GM18502 (cell line): ENCODE measurements around the gene TPBG.

ENCODE experiments used
- ATAC-seq: cut with Tn5 transposase; IDR thresholded peaks from one replicate; pipeline ENCODE4 v1.9.1; 2021; ENCODE audit warnings: mild to moderate bottlenecking; ENCODE audit not compliant: unreplicated experiment, poor library complexity

TPBG gene, protein sequence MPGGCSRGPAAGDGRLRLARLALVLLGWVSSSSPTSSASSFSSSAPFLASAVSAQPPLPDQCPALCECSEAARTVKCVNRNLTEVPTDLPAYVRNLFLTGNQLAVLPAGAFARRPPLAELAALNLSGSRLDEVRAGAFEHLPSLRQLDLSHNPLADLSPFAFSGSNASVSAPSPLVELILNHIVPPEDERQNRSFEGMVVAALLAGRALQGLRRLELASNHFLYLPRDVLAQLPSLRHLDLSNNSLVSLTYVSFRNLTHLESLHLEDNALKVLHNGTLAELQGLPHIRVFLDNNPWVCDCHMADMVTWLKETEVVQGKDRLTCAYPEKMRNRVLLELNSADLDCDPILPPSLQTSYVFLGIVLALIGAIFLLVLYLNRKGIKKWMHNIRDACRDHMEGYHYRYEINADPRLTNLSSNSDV

DNA sequence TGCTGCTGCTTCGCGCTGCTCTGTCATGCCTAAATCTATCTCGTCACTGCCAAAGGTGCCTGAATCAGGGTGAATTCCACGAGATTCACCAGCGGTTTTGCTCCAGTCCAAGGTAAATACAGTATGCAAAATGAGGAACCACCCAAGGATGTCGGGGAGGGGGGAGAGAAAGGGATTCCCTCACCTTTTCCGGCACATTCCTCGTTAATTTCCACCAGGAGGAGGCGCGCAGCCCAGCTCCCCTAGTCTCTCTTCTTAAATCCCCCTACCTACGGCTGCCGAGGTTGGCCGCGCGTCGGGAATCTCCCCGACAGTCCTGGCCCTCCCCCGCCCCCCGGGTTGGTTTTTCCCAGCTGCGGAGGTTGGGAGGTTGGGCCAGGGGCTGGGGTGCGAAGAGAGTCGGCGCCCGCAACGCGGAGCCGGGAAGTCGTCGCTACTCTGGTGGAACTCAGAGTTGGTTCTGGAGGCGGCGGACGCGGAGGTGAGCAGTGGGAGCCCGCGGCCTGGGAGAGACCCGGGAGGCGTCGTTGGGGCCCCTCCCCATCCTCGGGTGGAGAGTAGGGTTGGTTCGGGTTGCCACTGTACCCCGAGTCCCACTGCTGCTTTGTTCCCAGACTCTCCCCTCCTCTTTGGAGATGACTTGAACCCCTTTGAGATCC is at the start of gene TPBG:
TSS of gene TPBG (plus strand) at position 390 of the 659 bp plus-strand sequence. CDS start 1,145 bp downstream, outside the sequence.
- ATAC-seq, result peak; percentile 70

DNA sequence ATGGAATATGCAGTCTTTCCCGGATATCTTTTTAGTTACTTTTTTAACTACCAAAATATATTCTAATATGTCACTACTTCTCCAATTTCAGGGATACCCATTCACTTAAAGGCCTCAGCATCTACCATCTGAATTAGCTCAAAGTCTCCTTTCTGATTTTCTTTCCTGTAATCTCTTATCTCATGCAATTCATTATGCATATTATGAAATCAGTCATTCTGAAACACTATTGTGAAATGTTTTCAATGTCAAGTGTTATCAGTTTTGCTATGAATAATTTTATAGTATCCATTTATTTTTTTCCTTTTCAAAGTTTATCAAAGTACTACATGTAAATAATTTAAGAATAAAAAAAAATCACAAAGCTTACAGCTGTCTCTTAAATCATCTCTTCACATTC is 41.2 kb upstream of the TPBG start:
- ATAC-seq, result no peak

DNA sequence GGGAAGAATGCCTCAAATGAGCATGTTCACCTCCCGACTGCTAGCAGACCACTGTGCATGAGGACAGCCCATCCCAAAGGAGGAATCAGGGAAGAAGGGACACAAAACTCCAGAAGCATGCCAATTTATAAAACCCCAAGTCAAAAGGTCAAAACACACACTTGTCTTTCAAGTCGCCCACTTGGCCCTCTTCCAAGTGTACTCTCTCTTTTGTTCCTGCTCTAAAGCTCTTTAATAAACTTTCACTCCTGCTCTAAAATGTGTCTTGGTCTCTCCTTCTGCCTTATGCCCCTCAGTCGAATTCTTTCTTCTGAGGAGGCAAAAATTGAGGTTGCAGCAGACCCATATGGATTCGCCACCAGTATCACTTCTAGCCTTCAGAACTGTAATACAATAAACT is 33.9 kb upstream of the TPBG start:
- ATAC-seq, result no peak

DNA sequence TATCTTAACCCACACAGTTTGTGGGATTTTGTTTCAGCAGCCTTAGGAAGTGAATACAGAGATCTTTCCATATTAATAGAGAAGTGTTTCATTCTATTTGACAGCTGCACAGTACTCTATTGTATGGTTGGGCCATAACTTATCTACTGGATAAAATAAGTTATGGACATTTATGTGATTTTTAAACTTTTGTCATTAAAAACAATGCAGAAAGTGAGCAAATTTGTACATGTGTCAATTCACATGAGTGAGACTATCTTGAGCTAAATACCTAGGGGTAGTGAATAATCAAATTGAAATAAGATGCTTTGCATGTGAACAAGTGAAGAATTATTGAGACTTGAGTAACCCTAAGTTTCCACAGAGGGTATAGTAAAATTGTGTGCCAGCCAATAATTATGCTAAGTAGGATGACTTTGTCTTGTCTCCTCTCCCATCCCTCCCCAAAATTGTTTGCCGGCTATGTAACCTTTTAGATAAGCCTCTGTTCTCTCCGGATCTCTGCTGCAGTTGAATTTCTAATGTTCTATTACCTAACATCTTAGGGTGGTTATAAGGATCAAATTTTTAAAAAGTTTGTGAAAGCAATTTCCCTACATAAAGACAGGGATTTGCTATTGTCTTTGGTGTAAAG is 33.3 kb upstream of the TPBG start:
- no peak for ATAC-seq

DNA sequence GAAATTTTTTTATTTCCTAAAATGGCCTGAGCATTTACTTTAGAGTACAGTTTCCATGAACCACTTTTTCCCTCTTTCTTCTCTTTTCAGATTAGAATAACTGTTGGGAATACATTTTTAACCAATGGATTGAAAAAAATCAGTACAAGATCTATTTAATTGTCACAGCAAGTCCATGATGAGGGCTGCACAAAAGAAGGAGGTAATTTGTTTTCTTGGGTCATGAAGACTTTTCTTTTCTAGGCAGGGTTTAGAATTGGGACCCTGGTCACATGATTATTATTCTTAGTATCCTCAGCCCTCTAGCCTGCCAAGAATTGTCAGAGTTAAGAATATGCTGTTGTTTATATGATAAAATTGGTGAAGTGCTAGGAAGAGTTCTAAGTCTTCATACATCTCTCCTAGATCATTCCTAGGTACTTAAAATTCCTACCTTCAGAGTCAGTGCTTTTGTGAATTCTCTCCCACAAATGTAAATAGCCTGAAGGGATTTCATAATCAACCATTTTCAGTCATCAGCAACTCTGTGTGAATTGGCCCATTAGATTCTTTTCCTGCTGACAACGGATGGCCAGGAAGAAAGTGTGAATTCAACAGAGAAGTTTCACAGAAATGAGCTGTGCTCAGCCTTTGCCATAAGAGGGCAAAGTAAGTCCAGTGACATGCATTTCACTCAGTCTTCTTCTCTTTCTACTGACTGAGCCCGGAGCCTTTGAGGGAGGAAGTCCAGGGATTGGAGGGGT is 32.4 kb upstream of the TPBG start:
- ATAC-seq, result peak; percentile 76

DNA sequence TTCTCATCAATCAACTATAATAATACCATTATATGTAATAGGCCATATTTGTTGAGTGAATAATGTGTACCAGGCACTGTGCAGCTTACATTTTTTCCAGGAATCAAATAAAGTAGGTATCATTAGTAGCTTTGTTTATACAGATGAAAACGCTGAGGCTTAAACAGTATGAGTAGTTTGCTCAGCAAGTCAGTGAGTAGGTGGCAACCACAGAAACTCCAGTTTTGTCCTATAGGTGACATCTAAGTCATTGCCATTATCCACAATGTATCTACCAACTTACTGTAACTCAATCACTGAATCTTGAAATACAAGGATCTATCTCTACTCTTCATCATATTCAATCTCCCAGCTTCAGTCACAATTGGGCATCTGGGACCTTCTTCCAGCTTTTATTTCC is 29.8 kb upstream of the TPBG start:
- ATAC-seq, result no peak

DNA sequence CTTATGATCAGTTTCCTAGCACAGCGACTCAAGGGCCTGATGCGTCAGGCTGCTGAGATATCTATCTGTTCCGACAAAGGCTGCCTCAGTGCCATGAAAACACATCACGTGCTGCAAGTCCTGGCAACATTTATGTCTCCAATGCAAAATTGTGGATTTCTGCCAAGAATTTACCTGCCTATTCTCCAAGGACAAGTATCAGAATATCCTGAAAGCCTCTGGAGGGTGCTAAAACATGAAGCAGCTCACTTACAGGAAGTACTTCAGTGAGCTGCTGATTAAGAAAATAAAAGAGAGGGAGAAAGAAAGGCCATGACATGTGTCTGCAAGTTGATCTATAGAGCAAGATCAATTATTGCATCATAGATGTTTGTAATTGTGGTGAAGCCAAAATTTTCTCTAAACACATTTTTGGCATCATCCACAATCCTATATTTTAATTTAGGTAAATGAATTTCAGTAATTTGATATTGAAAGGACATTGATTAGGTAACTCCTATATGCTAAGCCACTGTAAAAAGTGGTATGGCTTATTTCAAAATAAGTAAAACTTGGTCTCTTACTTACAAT is 25.8 kb upstream of the TPBG start:
- no peak for ATAC-seq

DNA sequence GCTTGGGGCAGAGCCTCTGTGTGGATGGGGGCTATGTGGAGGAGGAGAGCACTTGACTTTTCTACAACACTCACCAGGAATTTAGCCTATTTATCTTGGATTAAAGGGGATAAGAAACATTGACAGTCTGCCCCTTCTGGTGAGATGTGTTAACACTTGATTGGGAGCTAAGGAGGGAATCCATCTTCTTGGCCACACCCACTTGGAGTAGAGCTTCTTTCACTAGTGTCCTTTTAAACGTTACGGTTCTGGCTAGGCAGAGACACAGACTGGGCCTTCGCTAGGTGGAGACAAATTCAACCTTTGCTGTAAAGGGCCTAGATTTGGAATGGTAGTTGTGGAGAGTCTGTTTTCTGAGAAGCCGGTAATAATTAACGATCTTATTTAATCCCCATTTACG is 15.5 kb upstream of the TPBG start:
- ATAC-seq, result no peak

DNA sequence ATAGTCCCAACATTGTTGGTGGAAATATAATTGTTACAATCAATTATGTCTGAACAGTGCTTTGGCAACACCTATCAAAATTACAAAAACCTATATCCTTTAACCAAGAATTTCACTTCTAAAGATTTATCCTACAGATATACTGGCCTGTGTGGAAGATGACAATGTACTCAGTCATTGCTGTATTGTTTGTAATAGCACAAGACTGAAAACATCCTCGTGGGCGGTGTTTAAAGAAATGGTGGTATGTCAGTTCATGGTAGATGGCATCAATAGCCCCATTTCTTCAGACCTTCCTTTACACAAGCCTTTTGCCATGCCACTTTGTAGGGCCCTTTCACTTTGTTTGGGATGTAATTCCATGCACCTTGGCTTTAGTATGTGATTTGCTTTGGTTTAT is 9.8 kb upstream of the TPBG start:
- ATAC-seq, result no peak

DNA sequence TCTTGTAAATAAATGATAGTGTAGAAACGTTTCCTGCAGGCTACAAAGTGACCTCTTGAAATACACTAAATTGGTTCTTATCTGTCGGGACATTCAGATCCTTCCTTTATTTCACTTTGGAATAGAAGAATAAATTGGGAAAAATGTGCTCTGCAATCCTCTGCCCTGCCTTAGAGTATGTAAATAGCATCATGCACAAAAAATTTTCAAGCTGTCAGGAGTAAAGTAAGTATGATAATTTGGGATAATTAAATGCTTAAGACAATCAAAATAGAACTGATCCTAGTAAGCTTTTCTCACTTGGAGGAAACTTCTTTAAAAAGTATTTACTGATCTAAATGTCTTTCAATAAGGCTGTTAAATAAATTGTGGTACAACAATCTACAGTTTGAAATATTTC is 3.1 kb upstream of the TPBG start:
- ATAC-seq, result no peak

DNA sequence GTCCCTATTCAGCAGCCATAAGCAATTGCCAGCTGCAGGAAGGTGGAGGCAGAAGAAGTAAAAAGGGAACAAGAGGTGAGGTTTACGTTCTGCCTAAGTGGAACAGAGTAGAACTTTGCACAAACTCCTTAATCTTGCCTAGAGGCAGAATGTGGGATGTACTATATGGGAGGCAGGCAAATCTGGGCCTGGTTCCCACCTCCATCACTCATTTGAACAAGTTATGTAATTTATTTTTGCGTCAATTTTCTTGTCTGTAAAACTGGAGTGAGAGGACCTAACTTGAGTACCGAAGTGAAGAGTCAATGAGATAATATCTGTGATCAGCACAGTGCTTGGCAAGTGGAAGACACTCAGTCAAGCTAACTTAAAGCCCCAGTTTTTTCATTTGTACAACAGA is 2.0 kb upstream of the TPBG start:
- no peak for ATAC-seq

DNA sequence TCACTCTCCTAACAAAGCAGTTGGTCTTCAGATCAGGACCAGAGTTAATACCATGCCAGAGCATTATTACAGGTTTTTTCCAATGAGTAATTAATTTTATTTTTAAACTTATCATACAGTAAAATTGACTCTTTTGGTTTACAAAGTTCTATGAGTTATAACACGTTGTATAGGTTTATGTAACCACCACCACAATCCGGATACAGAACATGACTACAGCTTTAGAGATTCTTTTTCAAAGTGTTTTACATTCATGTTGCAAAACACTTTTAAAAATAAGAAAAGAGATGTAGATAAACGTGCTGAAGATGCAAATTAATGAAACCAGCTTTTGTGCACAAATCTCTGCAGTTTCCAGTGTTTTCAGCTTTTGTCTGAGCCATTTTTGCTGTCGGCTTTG is 1.5 kb upstream of the TPBG start:
- ATAC-seq, result no peak

DNA sequence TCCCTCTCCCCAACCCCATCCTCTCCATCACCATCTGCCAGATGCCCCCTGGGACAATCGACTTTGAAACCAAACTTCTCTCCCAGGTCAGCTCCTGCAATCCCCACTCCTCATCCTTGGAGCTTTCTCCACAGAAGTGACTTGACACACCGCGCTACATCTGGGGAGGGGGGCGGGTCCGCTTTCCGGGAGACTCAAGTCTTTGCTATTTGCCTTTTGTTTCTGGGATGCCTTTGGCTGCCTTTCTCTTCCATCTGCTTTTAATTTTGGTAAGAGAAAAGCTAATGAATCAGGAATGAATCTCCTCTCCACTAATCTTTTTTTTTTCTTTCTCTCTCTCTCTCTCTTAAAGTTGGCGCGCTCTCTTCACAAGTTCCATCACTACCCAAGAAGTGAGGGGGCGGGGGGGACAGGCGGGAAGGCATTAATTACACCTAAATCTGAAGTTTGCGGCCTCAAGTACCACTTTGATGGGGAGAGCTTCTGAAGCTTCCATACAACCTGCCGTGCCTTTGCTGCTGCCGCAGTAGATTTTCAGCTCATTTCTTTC is 664 bp upstream of the TPBG start:
- no peak for ATAC-seq

DNA sequence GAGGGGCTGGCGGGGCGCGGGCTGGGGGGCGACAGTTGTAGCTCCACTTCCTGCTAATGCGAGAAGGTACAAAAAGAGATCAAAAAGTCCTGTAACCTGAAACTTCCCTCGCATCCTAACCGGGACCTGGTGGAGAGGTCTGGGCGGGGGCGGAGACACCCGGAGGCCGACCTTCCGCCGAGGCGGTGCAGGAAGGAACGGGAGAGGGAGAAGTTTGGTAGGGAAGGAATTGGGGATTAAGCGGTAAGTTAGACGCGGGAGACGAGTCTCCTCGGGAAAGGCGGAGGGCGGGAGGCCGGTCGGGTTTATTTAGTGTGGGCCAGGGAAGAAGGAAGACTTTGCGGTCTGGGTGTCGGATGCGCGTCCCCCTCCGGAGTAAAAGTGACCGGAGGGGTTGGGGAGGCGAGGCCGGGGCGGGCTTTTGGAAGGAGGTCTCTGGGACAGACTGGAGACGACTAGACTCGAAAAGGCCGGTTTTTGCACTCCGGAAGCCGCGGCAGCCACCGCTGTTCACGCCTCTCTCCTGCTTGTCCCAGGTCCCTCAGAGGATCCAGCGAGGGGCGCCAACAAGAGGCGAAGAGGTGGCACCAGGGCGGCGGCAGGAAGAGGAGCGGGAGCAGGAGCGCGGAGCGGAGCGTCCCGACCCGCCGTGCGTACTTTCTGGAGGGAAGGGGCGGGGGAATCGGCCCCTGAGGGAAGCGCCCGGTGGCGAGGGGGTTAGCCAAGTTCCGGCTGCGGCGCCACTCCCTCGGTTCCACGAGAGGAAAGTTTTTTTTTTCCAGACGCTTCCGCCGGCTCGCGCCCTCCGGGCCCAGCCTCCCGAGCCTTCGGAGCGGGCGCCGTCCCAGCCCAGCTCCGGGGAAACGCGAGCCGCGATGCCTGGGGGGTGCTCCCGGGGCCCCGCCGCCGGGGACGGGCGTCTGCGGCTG is 734 bp downstream of the TPBG start:
- peak; percentile 41 for ATAC-seq

DNA sequence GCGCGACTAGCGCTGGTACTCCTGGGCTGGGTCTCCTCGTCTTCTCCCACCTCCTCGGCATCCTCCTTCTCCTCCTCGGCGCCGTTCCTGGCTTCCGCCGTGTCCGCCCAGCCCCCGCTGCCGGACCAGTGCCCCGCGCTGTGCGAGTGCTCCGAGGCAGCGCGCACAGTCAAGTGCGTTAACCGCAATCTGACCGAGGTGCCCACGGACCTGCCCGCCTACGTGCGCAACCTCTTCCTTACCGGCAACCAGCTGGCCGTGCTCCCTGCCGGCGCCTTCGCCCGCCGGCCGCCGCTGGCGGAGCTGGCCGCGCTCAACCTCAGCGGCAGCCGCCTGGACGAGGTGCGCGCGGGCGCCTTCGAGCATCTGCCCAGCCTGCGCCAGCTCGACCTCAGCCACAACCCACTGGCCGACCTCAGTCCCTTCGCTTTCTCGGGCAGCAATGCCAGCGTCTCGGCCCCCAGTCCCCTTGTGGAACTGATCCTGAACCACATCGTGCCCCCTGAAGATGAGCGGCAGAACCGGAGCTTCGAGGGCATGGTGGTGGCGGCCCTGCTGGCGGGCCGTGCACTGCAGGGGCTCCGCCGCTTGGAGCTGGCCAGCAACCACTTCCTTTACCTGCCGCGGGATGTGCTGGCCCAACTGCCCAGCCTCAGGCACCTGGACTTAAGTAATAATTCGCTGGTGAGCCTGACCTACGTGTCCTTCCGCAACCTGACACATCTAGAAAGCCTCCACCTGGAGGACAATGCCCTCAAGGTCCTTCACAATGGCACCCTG is 1.6 kb downstream of the TPBG start:
- no peak for ATAC-seq

DNA sequence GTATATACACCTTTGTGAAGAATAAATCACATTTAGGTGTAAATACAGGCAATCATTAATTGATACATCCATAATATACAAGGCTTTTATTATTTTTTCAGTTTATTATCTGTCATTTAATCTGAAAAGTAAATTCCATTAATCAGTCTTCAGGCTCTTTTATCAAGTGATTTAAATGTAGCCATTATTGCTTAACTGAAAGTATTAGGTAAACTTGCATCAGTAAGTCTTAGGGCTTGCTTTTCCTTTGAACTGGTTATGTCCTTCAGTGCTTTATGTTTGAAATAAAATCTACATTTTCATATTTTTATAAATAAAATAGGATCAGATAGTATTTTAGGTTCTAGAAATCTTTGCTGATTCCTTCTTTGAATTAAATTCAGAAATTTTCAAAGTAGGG is 4.1 kb downstream of the TPBG start:
- ATAC-seq, result no peak

DNA sequence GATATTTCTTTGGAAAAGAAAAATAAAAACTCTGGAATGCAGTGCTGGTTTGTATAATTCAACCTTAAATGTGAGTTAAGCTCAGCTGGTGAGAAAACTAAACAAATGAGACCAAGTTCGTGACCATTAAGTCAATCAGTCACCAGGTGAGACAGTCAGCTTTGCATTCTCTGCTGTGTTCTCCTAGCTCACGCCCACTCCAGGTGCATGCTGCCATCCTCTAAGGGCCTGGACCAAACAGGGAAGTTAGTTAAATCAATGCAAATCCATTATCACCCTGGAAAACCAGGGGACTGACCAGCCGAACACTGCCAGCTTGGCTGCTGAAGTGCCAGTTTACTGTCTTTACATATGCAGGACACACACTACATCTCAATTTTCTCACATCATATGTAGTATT is 7.2 kb downstream of the TPBG start:
- no peak for ATAC-seq

DNA sequence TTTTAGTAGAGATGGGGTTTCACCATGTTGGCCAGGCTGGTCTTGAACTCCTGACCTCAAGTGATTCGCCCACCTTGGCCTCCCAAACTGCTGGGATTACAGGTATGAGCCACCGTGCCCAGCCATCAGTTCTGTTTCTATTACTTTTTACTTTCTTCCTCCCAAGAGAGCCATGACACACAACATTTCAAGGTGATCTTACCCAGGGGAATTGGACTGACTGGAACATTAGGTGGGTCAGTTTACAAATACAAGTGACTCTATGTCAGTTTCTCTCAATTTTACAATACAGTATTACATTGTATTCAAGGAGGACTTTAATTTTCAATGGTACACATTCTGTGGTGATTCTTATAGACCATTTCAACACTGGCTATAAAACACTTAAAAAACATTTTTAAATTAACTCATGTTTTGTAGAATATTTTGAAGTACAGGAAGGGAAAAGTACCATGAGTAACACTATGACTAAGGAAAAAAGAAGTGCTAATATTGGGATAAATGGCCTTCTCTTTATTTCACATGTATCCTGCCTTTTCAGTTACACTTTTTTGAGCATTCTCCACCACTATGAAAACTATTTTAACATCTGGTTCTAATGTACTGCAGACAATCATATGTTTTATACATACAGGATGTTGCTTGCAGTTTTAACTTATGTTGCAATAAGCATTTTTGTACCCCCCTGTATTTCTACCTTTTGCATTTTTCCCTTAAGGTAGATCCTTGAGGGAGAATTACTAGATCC is 8.4 kb downstream of the TPBG start:
- ATAC-seq, result no peak
